ENCODE measurements around the gene KIDINS220.

KIDINS220 gene

DNA sequence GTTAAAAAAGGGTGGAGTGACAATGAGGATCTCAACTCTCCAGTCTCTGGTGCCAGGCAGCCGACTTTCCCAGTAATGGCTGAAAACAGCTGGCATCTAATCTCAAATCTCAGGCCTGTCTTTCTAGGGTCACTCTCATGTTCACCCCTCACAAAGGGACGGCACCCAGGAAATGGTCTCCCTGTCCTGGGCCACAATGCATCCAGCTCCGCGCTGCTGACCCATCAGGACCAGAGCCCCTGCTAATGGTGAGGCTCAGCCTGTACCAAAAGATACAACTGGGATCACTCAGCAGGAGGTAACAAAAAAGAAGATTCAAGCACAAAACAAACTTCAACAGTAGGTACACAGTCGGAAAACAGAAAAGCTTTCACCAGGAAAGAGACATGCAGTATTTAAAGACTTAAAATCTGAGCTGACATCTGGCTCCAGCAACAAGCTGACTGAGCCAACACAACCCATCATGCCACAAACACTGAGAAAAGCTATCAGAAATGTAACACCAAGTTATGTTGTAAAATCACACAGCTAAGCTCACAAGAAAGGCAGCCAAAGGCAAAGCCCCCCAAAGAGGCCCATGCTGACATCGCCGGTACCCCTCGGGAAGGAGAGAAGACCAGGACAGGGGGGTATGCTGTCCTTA, 13.6 kb upstream of the KIDINS220 start:
- DNase-seq: no peak

DNA sequence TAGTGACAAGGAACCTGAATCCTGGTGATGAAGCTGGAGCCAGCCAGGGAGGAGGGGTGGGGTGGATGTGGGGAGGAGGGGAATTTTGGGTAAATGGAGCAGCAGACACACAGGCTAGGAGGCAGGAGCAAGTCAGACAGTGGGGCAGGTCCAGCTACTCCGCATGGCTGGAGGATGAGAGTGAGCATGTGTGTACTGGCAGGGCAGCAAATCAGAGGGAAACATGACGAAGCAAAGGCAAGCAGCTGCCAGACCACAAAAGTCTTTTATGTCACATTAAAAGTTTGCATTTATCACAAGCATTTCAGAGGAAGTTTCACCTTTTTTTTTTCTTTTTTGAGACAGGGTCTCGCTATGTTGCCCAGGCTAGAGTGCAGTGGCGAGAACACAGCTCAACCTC, 11.9 kb upstream of the KIDINS220 start:
- no peak for DNase-seq

DNA sequence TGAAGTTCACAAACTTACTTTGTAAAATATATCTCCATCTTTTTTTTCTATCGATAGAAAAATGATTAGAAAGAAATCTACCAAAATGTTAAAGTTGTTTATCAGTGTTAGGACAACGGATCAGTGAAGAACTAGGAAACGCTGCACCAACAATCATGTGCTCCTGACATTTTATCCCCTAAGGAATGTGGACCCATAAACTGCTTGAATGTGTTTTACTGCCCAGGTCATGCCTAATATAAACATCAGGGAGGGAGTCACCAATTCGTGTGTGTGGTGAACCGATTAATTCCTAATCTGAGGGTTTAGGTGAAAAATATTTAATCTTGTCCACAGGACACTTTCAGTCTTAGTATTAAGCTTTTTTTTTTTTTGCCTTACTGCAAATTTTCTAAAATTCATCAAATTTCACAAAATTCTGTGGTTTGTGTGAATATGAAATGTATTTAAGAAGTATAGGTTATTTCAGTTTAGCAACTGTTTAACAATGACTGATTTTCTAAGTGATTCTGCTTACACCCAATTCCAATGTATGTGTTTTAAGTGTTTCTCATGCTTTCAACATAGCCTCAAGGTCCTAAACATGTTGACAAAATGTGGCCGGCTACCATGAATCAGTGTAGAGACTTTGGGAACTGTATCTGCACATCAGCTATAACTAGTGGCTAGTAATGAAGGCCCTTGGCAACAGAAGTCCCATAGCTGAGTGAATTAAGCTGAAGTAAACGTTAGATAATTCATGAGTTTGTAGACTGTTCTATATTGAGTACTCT, 11.1 kb upstream of the KIDINS220 start:
- no peak for DNase-seq

DNA sequence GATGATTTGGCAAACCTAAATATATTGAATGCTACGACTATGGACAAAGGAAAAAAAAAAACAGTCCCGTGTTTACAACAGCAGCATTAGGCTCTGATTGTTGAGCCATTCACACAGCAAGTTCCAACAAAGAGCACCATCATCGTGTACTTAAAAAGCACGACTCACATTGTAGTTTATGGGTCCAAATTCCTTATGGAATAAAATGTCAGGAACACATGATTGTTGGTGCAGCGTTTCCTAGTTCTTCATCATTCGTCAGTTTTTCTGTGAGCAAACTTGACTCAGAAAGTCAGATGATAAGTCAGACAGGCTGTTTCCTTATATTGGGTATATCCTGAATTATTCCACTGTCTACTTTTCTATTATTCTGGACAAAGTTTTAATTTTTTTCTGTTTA, 10.0 kb upstream of the KIDINS220 start:
- no peak for DNase-seq

DNA sequence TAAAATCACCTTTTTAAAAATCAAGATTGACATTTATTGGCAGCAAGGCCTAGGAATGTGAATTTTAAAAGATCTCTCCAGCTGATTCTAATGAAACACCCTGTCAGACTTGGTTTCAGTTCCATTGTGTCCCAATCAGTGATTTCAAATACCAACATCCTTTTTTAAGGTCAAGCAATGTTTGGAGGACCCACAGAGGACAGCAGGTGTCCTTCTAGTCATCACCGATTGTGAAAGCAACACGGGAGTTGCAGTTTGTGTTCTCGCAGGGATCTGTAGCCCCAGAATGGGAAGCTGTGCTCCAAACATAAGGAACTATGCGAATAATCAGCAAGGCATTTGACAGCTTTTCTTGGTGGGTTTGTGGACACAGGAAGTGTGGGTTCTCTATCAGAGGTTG, 4.5 kb upstream of the KIDINS220 start:
- no peak for DNase-seq

DNA sequence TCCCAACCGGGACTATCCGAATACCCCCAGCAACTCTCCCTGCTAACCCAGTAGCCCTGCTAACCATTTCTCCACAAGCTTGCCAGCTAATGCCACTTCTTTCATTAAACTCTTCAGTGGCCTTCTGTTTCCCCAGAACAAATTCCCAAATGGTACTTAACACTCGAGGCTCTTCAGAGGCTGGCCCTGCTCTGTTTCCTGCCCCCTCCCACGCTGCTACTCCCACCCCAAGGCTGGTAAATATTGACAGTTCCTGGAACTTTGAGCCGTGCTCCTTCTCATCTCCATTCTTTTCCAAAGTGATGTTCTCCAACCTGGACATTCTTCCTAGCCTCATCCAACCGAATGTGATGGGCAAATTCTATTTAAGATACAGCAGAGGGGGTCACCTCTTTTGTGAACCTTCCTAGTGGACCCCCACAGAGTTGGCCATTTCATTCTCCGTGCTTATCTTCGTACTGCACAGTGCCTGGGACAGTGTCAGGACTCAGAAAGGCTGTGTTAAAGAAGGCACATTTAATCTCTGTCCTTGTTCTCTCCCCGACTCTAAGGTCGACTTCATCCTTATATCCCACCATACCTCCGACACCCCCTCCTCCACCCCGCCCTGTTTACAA, 3.2 kb upstream of the KIDINS220 start:
- no peak for DNase-seq

DNA sequence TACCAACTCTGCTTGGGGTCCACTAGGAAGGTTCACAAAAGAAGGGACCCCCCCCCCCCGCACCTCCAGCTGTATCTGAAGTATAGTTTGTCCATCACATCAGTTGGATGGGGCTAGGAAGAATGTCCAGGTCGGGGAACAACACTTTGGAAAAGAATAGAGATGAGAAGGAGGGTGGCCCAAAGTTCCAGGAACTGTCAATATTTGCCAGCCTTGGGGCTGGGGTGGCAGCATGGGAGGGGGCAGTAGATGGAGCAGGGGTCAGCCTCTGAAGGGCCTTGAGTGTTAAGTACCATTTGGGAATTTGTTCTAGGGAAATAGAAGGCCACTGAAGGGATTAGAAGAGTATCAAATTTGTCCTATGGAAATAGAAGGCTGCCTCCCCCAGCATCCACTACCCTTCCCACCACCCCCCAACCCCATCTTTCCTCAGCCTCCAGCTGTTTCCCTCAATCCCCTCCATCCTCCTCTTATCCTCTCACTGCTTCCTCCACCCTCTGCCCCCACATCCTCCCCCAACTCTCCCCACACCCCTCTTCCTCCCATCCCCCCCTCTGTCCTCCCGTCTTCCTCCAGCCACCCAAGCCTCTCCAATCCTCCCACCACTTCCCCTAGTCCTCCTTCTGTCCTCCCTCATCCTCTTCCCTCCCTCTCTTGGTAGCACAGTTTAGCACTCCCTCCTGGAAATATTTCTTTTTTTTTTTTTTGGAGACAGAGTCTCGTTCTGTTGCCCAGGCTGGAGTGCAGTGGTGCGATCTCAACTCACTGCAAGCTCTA, 2.0 kb upstream of the KIDINS220 start:
- no peak for DNase-seq

DNA sequence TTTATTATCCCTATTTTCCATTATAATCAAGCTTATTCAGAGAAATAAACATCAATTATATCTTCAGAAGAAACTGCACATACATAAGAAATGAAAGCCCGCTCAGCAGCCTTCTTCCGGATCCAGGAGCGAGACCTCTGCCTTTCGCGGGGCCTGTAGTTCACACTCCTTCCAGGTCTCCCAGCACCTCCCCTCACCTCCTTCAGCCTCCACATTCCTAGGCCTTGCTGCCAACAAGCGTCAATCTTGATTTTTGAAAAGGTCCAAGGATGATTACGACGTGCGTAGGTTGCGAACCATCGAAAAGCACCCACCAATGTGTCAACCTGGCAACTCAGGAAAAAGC, 355 bp upstream of the KIDINS220 start:
- DNase-seq: no peak

DNA sequence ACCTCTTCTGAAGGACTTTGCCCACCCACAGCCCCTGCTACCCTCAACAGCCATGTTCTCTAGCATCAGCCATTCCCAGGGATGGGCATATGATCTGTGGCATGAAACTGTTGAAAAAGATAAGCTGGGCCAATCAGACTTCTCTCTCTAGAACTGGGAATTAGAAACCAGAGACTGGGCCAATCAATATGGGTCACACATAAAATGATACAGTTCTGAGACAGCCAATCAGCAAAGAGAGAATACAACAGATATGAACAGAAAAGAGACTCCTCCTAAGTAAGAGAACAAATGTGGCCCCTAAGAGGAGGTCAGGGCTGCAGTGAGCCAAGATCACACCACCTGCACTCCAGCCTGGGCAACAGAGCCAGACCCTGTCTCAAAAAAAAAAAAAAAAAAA, 2.1 kb downstream of the KIDINS220 start:
- no peak for DNase-seq

DNA sequence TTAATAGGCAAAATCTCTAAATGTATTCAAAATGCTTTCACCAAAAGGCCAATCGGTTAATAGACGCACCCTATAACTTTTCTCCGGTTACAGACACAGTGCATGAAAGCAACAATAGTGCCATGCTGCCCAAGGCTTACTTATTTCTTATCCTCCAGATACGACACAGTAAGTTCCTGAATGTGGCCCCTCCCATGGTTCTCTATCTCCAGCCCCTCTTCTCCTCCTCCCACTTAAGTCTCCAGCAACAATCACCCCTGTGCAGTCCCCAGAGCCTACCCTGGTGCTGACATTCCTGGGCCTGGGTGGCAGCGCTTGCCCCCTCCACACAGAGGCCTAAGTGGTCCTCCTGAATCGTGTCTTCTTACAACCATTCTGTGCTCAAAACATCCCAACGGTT, 3.6 kb downstream of the KIDINS220 start:
- no peak for DNase-seq

DNA sequence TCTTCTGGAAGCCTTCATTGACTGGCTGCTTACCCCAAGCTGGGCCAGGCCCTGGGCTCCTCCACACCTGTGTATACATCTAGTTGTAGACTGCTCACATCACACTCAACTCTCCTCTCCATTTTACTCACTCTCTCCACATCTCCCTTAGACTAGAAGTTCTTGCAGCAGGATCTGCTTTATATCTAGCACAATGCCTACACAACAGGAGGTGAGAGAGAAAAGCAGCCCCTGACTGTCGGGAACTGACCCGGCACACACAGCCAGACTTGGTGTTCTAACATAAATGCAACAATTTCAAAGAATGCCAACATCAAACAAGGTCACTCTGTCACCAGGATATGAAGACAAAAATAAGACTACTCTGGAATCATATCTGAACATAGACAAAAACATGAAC, 5.9 kb downstream of the KIDINS220 start:
- DNase-seq: no peak

DNA sequence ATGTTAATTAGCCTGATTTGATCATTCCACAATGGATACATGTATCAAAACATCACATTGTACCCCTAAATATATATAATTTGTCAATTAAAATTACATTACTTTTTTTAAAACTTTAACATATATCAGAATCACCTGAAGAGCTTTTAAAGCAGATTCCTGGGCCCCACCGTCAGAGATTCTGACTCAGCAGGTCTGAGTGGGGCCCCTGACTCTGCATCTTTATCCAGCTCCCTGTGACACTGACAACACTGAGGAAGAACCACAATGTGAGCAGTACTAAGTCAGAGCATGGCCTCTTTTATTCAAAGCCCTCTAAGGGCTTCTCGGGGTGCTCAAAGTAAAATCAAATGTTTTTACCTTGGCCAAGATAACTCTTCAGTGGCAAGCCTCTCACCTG, 9.7 kb downstream of the KIDINS220 start:
- DNase-seq: no peak

DNA sequence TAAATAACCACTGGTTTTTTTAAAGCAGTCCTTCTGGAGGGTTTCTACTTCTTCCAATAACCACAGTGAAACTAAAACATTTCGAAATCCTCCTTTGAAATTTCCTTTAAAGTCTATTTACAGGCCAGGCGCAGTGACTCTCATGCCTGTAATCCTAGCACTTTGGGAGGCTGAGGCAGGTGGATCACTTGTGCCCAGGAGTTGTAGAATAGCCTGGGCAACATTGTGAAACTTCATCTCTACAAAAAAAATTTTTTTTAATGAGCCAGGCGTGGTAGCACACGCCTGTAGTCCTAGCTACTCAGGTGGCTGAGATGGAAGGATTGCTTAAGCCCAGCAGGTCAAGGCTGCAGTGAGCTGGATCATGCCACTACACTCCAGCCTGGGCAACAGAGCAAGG, 15.2 kb downstream of the KIDINS220 start:
- DNase-seq: no peak

DNA sequence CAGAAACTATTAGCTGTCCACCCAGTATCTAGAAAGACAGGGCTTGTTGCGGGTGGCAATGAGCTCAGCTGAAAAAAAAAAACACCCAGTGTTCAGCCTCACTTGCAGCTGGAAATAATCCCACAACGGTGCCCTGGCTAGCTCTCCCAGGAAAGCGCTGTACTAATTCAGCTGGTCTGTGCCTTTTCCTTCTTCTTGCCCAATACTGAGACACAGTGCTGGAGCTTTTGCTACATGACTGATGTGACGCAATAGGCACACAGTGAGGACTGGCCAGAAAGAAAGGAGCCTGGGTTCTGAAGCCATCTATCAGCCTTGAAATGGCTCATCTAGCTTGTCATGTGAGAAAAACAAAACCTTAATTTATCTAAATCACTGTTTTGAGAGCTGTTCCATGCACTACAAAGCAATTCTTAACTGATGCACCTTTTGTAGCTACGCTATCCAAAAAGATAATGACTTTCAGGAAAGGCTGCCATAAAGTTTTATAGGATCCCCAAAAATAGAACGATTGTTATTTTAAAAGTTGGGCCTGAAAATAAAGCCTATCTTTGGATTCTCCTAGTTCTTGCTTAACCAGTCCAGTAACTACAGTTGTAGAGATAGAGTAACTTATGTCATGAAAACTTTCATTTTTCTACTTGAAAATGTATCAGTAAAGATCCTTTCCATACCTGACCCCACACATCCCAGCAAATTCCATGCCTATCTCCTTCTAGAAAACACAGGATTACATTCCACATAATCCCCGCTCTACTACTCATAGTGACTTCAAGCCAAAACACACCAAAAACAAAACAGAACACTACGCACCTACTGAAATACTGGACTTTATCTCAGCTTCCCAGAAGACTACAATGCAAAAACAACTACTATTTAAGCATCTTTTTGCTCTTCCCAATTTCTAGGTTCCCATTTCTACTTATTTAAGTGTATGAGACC, 15.9 kb downstream of the KIDINS220 start:
- DNase-seq: no peak

DNA sequence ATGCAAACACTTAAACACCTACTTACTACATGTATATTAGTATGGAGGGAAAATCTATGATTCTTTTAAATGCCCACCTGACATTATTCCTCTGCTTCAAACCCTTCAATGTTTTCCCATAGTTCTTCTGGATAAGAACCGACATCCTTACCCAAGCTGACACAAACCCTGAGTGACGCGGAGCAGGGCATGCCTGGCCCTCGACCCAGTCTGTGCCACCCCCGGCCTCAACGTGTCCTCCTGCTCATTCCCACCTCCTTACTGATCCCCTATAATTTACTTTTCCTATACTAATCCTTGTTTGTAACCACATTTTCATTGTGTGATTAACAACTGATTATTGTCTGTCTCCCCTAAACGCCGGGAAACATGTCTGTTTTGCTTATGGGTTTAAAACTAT, 17.5 kb downstream of the KIDINS220 start:
- no peak for DNase-seq

DNA sequence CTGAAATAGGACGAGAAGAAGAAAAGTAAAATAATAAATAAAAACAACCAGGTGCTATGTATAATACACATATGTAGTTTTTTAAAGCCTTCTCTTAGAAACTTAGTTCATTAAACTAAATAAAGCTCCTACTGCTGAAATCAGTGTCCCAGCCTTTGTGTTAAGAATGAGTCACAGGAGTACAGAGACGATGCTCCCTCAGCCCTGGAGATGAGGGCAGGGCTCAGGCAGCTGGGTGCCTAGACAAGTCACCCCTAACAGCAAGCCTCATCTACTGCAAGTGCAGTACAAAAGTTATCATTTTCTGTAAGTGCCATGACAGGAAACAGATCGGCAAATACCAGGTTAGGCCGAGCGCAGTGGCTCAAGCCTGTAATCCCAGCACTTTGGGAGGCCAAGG, 18.2 kb downstream of the KIDINS220 start:
- DNase-seq: no peak

DNA sequence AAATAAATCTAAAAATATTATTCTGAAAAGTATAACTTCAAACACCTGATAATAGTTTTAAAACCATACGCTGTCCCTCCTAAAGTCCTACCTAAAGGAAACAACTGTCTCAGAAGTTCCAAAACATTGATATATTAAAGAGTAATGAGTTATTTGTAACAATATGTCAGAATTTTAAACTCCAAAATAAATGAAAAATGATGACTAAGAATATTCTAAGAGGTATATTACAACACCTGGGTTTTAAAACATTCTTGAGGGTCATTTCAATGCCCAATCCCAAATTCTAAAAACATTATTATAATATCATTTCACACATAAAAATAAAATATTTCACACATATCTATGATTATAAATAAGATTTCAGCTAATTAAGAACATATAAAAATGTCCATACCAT, 20.2 kb downstream of the KIDINS220 start:
- no peak for DNase-seq

DNA sequence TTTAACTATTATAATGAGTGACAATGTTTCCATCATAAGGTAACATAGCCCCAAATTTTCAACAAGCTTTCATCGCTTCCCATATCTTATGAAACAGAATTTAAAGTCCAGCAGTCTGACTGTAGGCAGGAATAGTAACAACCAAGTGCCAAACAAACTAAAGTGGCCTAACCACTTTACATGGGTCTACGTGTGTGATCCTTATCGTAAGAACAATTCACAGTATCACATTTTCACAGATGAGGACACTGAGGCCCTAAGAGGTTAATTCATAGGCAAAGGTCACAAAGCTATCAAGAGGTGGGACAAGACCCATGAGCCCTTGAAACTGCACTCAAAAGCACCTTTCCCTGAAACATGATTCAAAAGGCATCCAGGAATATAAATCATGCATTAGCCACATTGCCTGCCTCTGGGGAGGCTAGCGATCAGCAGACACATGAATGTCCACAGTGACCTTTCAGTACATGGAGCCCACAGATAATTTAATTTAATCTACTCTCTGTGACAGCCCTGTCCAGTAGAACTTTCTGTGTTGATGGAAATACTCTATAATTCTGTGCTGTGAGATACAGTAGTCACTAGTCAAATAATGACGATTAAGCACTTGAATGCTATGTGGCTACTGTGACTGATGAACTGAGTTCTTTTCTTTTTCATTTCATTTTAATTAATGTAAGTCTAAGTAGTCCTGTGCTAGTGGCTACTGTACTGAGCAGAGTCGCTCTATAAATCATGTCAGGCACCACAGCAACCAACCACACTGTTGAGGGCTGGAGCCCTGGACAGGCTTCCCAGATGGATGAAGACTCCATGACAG, 30.3 kb downstream of the KIDINS220 start:
- DNase-seq: no peak

DNA sequence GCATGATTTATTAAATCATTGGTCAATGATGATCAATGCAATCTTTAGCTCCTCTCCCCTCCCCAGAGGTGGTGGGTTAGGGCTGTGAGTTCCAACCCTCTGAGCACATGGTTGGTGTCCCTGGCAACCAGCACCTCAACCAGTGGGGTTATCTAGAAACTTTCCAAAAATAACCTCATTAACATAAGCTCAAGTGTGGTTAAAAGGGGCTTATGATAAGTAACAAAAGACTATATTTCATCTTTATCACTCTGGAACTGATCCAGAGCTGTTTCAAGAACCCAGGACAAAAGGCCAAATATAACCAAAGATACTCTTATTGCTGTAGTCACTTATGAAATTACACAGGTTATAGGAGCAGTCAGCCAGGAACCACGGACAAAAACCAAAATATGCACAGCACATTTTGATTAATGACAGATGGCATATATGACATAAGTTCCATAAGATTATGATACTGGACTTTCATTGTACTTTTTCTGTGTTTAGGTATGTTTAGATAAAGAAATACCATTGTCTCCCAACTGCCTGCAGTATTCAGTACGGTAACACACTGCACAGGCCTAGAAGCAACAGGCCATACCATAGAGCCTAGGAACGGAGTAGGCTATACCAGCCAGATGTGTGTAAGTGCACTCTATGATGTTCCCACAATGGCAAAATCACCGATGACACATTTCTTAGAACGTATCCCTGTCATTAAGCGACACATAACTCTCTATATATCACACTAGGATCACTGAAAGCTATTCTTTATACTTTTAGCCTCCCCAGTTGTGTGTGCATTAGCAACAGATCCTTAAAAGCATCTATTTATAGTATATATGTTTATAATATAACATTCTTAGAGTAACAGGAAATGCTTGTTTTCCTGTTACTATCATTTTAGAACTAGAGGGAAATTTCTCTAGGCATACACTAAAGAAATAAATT, 31.9 kb downstream of the KIDINS220 start:
- DNase-seq: no peak

DNA sequence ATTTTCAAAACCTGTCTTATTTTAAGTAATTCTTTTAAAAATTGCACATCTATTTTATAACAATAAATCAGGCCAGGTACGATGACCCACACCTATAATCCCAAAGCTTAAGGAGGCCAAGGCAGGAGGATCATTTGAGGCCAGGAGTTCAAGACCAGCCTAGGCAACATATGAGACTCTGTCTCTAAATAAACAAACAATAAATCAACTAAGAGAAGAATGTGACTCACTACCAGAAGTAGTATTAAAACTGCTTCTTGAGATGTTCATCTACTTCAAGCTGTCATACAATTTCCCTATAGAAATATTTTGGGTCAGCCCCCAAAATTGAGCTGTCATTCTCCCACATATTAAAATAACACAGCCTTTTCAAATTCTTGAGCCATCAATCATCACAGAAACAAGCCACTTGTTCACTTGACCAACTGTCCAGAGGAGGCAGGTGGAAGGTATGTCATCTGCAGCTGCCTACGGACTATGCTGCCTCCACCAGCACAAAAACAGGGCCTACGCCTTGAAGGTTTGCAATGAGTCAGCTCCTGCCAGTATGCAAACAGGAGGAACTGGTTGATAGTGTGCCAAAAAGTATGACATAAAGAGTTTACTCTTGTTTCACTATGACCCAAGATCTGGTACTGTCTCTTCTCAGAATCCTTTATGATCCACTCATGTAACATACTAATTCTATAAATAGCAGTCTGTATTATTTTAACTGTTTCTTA, 33.6 kb downstream of the KIDINS220 start:
- DNase-seq: peak; percentile 2

Data from CD4-positive, alpha-beta T cell treated with Interleukin-4 for 4 hours (primary cell).